B cell (primary cell): ENCODE data around the gene CDS2. TPM values are rescaled to one million over a fixed set of nuclear protein-coding genes. Genes with fewer than 3 reads are reported as not detected.

Source experiments
- ATAC-seq: fragments of 200-7000 bp; cut with Tn5 transposase; one replicate; pipeline ENCODE4 v1.10.0; 2021; ENCODE audit warnings: low read depth, mild to moderate bottlenecking, moderate number of reproducible peaks, moderate library complexity
- CTCF ChIA-PET: fragments of 350-600 bp; sonication (Branson Sonifier 250); formaldehyde crosslinking; loops from one replicate; lab custom pipeline; 2021; ENCODE audit warnings: antibody characterized with exemption, inconsistent platforms; lab: Charles Lee
- POLR2A ChIA-PET: fragments of 350-600 bp; sonication (Branson Sonifier 250); formaldehyde crosslinking; loops from one replicate; lab custom pipeline; 2021; ENCODE audit warnings: antibody characterized with exemption; lab: Charles Lee
- DNase-seq: peaks from one replicate; pipeline ENCODE4 v3.0.0; 2013
- H2AFZ ChIP-seq: 2 replicates; pipeline ENCODE4 v1.6.1; 2012; ENCODE audit warnings: mild to moderate bottlenecking, low read depth, low read length; ENCODE audit not compliant: insufficient read depth, poor library complexity, severe bottlenecking
- H3K27ac ChIP-seq, 2 donors: 1 replicate in 1 of 2; 2 replicates in 1 of 2; pipeline ENCODE4 v1.5.1; 2012 to 2013; ENCODE audit warnings: low read length in 2 of 2, mild to moderate bottlenecking in 2 of 2, moderate library complexity in 1 of 2
- H3K27me3 ChIP-seq, 4 experiments: fragments of 200-600 bp in 1 of 4; sonication (generic) in 1 of 4; replicated peaks in 1 of 4; 1 replicate in 2 of 4; 2 replicates in 2 of 4; pipeline versions ENCODE4 v1.6.1 to v1.7.0; 2013 to 2016; ENCODE audit warnings: low read length in 3 of 4, mild to moderate bottlenecking in 2 of 4, mixed read lengths in 1 of 4, moderate library complexity in 1 of 4; ENCODE audit not compliant: insufficient read depth in 4 of 4, control insufficient read depth in 3 of 4; ENCODE audit errors: control extremely low read depth in 1 of 4
- H3K36me3 ChIP-seq, 2 experiments: replicated peaks in 1 of 2; 1 replicate in 1 of 2; 2 replicates in 1 of 2; pipeline versions ENCODE4 v1.6.1 to v1.7.1; 2013; ENCODE audit warnings: low read length in 1 of 2; ENCODE audit not compliant: insufficient read depth in 2 of 2, control insufficient read depth in 1 of 2; ENCODE audit errors: control extremely low read depth in 1 of 2, extremely low read depth in 1 of 2
- H3K4me1 ChIP-seq, 2 donors: fragments of 200-600 bp in 1 of 2; sonication (generic) in 1 of 2; 1 replicate in 1 of 2; 2 replicates in 1 of 2; pipeline versions ENCODE4 v1.5.1 to v1.6.1; 2013 to 2017; ENCODE audit warnings: low read length in 2 of 2; ENCODE audit not compliant: control insufficient read depth in 2 of 2, insufficient read depth in 2 of 2
- H3K4me2 ChIP-seq: replicated peaks from 2 replicates; pipeline ENCODE3; 2012; ENCODE audit warnings: mild to moderate bottlenecking, low read depth, low read length; ENCODE audit not compliant: poor library complexity, severe bottlenecking
- H3K4me3 ChIP-seq, 5 experiments: fragments of 200-600 bp in 1 of 5; sonication (generic) in 1 of 5; 1 replicate in 3 of 5; 2 replicates in 2 of 5; pipeline versions ENCODE4 v1.5.1 to v1.7.0; 2011 to 2016; ENCODE audit warnings: low read length in 4 of 5, mild to moderate bottlenecking in 4 of 5, low read depth in 2 of 5, control low read depth in 1 of 5, moderate library complexity in 1 of 5; ENCODE audit not compliant: insufficient read depth in 1 of 5; ENCODE audit errors: control extremely low read depth in 1 of 5, extremely low read depth in 1 of 5
- H3K79me2 ChIP-seq: fragments of 200-600 bp; sonication (generic); one replicate; pipeline ENCODE4 v1.6.0; 2016; ENCODE audit warnings: low read length; ENCODE audit not compliant: control insufficient read depth, insufficient read depth
- H3K9ac ChIP-seq: fragments of 200-600 bp; sonication (generic); 2 replicates; pipeline ENCODE4 v1.6.1; 2017; ENCODE audit warnings: mild to moderate bottlenecking, low read length, moderate library complexity
- H3K9me3 ChIP-seq, 3 donors: one replicate each; pipeline versions ENCODE4 v1.6.1 to v1.7.1; 2013; ENCODE audit warnings: low read length in 2 of 3; ENCODE audit not compliant: control insufficient read depth in 2 of 3, insufficient read depth in 1 of 3; ENCODE audit errors: control extremely low read depth in 1 of 3
- H4K20me1 ChIP-seq: 2 replicates; pipeline ENCODE4 v1.6.0; 2012; ENCODE audit warnings: mild to moderate bottlenecking, low read length; ENCODE audit not compliant: insufficient read depth, control insufficient read depth, poor library complexity, severe bottlenecking
- H3K27ac Mint-ChIP-seq: one replicate; pipeline ENCODE4 v1.8.0; 2021; ENCODE audit warnings: mixed read lengths
- H3K27me3 Mint-ChIP-seq: one replicate; pipeline ENCODE4 v1.8.0; 2021; ENCODE audit warnings: mixed read lengths
- H3K4me1 Mint-ChIP-seq: one replicate; pipeline ENCODE4 v1.8.0; 2021; ENCODE audit warnings: mixed read lengths
- H3K4me3 Mint-ChIP-seq: one replicate; pipeline ENCODE4 v1.8.0; 2021; ENCODE audit warnings: mixed read lengths
- H3K9me3 Mint-ChIP-seq: one replicate; pipeline ENCODE4 v1.8.0; 2022; ENCODE audit warnings: mixed read lengths; ENCODE audit not compliant: insufficient read depth
- CTCF ChIP-seq: fragments of 200-600 bp; IDR thresholded peaks from one replicate; pipeline ENCODE4 v1.8.0; 2022; ENCODE audit warnings: antibody characterized with exemption, mild to moderate bottlenecking
- EZH2 ChIP-seq: IDR thresholded peaks from 2 replicates; pipeline ENCODE4 v1.6.1; 2012; ENCODE audit warnings: borderline replicate concordance, low read depth, mild to moderate bottlenecking, moderate library complexity, low read length; ENCODE audit not compliant: insufficient read depth, poor library complexity, severe bottlenecking
- WGBS: methylation state at CpG from one replicate; pipeline ENCODE4 v1.1.5; 2013; ENCODE audit warnings: missing lambda C conversion rate; ENCODE audit not compliant: insufficient coverage; 5-methylcytosine and 5-hydroxymethylcytosine counted together
- intact Hi-C: fragments of 100-400 bp; cut with micrococcal nuclease; formaldehyde crosslinking; loops from one replicate; pipeline ENCODE4 v1.10.0; 2022
- polyA plus RNA-seq: library from polyadenylated mRNA; depleted of rRNA; stranded (reverse); fragments of >200 nt; gene quantifications from 2 replicates; pipeline ENCODE4 v1.2.3, GENCODE V29; 2012
- total RNA-seq, 2 donors: library from RNA; stranded (reverse); fragments of 120-200 nt in 1 of 2; gene quantifications; 1 replicate in 1 of 2; 2 replicates in 1 of 2; pipeline versions ENCODE4 v1.2.3 to v1.2.4, GENCODE V29; 2013 to 2022

CDS2 gene
- total and polyA plus RNA-seq, 2 donors (not counting 1 experiment from before 2014, with no cell fraction given): 17.3 to 48.6 TPM

DNA sequence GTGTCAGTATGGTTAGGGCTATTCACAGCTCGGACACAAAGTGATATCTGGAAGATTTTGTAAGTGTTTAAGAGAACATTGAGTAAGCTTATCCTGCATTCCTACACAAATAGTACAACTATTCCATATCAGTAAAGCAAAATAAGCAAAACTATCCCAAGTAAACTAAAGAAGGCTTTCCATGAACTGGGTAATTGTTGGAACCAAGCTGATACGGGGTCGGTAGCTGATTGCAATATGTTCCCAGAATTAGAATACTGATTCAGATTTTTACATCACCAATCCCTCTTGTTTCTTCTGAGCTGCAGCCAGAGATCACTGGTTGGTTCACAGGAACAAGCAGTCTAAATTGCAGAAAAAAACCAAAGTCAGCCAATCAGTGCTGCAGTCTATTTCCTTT lies 54.1 kb downstream of the CDS2 start:
- Histone ChIP-seq H3K36me3 (peaks cover 7 to 75% of the 10 kb centered on the region in 2 experiments), H3K9me3 (no peaks in the 10 kb centered on the region), H2AFZ (no peak overlapping the region), H3K27me3 (no peaks in the 10 kb centered on the region), H4K20me1 (no peaks in the 10 kb centered on the region), H3K27ac (no peak overlapping the region), H3K79me2 (no peaks in the 10 kb centered on the region), H3K4me3 (no peak overlapping the region), H3K9ac (no peak overlapping the region), H3K4me1 (no peaks in the 10 kb centered on the region), H3K4me2 (no peak overlapping the region)
- no peaks in the 10 kb centered on the region for H3K27me3 Mint-ChIP-seq
- CTCF ChIA-PET: interaction anchor here (1.2 to 3.2 kb wide), 3 partner anchors 11 to 54 kb away, joined by 4 to 14 read pairs (median 5); partner anchors contain the start of gene CDS2
- H3K27ac Mint-ChIP-seq: no peak overlapping the region
- no peak overlapping the region for H3K4me3 Mint-ChIP-seq
- TF ChIP-seq CTCF (no peak), EZH2 (no peak)
- 100% methylated on average over 2 of the region's 3 CpGs for WGBS
- intact Hi-C loops: no loop called here
- no peak for DNase-seq
- POLR2A ChIA-PET: no interaction called here
- H3K9me3 Mint-ChIP-seq: no peaks in the 10 kb centered on the region
- peaks cover 9% of the 10 kb centered on the region for H3K4me1 Mint-ChIP-seq
- ATAC-seq: no peak

DNA sequence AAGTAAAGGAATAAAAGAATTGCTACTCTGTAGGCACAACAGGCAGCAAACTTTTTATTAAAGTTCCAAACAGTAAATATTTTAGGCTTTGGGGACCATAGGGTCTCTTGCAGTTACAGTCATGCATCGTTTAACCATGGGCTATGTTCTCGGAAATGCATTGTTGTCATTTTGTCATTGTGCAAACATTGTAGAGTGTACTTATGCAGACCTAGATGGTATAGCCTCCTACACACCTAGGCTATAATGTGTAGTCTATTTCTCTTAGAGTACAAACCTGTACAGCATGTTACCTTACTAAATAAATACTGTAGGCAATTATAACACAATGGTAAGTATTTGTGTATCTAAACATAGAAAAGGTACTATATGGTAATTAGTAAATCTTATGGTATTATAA lies 54.7 kb downstream of the CDS2 start:
- no peak for TF ChIP-seq EZH2
- TF ChIP-seq CTCF: no peak
- Mint-ChIP-seq H3K4me3 (no peak overlapping the region), H3K4me1 (peaks cover 9% of the 10 kb centered on the region), H3K27me3 (no peaks in the 10 kb centered on the region), H3K27ac (no peak overlapping the region), H3K9me3 (no peaks in the 10 kb centered on the region)
- POLR2A ChIA-PET: no interaction called here
- no CpG with 5 or more reads among the region's 2 CpGs for WGBS
- H3K4me3 ChIP-seq: no peak overlapping the region
- H3K9ac ChIP-seq: no peak overlapping the region
- H3K27ac ChIP-seq: no peak overlapping the region
- no peaks in the 10 kb centered on the region for H3K4me1 ChIP-seq
- DNase-seq (no peak), ATAC-seq (no peak)
- CTCF ChIA-PET: interaction anchor here (1.2 to 3.2 kb wide), 3 partner anchors 11 to 55 kb away, joined by 4 to 14 read pairs (median 4); partner anchors contain the start of gene CDS2
- H4K20me1 ChIP-seq: no peaks in the 10 kb centered on the region
- H3K9me3 ChIP-seq: no peaks in the 10 kb centered on the region
- intact Hi-C loops: no loop called here
- no peaks in the 10 kb centered on the region for H3K27me3 ChIP-seq
- no peak overlapping the region for H2AFZ ChIP-seq
- no peaks in the 10 kb centered on the region for H3K79me2 ChIP-seq
- H3K36me3 ChIP-seq: peaks cover 7 to 76% of the 10 kb centered on the region in 2 experiments
- no peak overlapping the region for H3K4me2 ChIP-seq
